ENCODE measurements around the gene ABCB8. TPM values are rescaled to one million over a fixed set of nuclear protein-coding genes. Genes with fewer than 3 reads are reported as not detected.

ABCB8 gene
- total RNA-seq, 2 experiments from 2014 or later: 48.4 to 49.5 TPM

DNA sequence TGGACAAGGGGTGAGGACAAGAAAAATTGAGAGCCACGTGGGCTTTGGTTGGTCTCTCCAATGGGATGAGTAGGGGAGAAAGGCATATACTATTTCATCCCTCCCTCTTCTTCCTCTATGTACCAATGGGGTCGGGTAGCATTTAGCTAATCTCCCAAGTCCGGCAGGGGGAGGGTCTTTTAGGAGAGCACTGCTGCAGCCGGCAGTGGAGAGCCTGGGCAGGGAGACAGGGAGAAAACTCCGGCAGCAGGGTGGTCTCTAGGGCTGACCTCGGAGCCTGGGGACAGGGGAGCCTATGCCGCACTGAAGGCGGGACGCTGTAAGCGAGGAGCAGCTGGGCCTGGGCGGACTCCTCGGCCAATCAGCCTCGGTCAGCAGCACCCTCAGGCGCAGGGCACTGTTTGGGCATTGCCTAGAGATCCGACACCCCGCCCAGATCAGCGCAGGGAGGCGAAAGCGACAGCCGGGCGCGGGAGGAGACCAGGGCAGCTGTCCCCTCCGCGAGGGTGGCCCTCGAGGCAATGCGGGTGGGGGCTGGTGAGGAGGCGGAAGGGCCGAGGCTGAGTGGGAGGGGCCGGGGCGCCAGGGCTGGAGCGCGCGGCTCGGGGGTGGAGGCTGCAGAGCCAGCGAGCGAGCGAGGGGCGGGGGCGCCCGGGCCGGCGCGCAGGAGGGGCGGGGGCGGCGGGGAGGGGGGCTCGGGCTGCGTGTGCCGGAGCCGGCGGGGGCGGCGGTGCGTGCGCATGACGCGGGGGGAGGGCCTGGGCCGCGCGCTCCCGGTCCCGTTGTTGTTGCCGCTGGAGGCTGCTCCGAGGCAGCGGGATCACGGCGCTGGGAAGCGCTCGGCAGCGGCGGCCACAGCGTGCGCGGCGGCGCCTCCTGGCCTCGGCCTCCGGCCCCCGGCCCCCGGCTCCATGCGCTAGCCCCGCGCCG lies 57.7 kb downstream of the ABCB8 start, which contains the start of gene AGAP3:
Gene AGAP3 (plus strand): TSS at position 785 of the 930 bp plus-strand sequence. CDS start 267 bp downstream, outside the sequence.
- H3K4me3 Mint-ChIP-seq: peak within 1 kb of the TSS; percentile 82
- H3K27ac Mint-ChIP-seq: peak within 1 kb of the TSS; percentile 60
- intact Hi-C loops (cut with micrococcal nuclease): no loop called here
- ChIA-PET CTCF (interaction anchor here (0.8 to 3.5 kb wide), 5 partner anchors 25 to 77 kb away, joined by 3 to 15 read pairs (median 9); no protein-coding TSS in a partner anchor), POLR2A (interaction anchor here (0.6 kb wide), 1 partner anchor 8 kb away, joined by 3 read pairs; no protein-coding TSS in a partner anchor)
- no peaks in the 10 kb centered on the region for H3K36me3 Mint-ChIP-seq
- peaks cover 38% of the 10 kb centered on the region for H3K4me1 Mint-ChIP-seq (ENCODE audit: low read depth)
- peak; percentile 59 for DNase-seq
- peaks cover 5% of the 10 kb centered on the region for H3K27me3 Mint-ChIP-seq
- H3K9me3 Mint-ChIP-seq: no peaks in the 10 kb centered on the region

- ChIA-PET POLR2A (interaction anchor here (0.6 kb wide), 1 partner anchor 9 kb away, joined by 3 read pairs; no protein-coding TSS in a partner anchor), CTCF (interaction anchor here (1.7 to 3.5 kb wide), 2 partner anchors 24 to 157 kb away, joined by 4 to 15 read pairs; no protein-coding TSS in a partner anchor)
- Mint-ChIP-seq H3K9me3 (no peaks in the 10 kb centered on the region), H3K27me3 (peaks cover 5% of the 10 kb centered on the region), H3K27ac (peak overlapping the region; percentile 60), H3K4me1 (ENCODE audit: low read depth) (peaks cover 42% of the 10 kb centered on the region), H3K36me3 (no peaks in the 10 kb centered on the region), H3K4me3 (peak overlapping the region; percentile 82)
- intact Hi-C loops (cut with micrococcal nuclease): no loop called here
- DNase-seq: peak; percentile 45
Observed at GRCh38 chr7:151086802-151087244, 58.6 kb downstream of the ABCB8 start.

GRCh38 chr7:151087245-151088018 lies 59.2 kb downstream of the ABCB8 start:
- peaks cover 5% of the 10 kb centered on the region for H3K27me3 Mint-ChIP-seq
- H3K4me1 Mint-ChIP-seq (ENCODE audit: low read depth): peaks cover 37% of the 10 kb centered on the region
- peak overlapping the region; percentile 82 for H3K4me3 Mint-ChIP-seq
- peak; percentile 53 for DNase-seq
- H3K36me3 Mint-ChIP-seq: no peaks in the 10 kb centered on the region
- intact Hi-C loops (cut with micrococcal nuclease): no loop called here
- H3K9me3 Mint-ChIP-seq: no peaks in the 10 kb centered on the region
- CTCF ChIA-PET: interaction anchor here (1.2 to 3.5 kb wide), 4 partner anchors 24 to 157 kb away, joined by 3 to 15 read pairs (median 6); no protein-coding TSS in a partner anchor
- POLR2A ChIA-PET: interaction anchor here (1.1 kb wide), 1 partner anchor 9 kb away, joined by 4 read pairs; no protein-coding TSS in a partner anchor
- no peak overlapping the region for H3K27ac Mint-ChIP-seq

DNA sequence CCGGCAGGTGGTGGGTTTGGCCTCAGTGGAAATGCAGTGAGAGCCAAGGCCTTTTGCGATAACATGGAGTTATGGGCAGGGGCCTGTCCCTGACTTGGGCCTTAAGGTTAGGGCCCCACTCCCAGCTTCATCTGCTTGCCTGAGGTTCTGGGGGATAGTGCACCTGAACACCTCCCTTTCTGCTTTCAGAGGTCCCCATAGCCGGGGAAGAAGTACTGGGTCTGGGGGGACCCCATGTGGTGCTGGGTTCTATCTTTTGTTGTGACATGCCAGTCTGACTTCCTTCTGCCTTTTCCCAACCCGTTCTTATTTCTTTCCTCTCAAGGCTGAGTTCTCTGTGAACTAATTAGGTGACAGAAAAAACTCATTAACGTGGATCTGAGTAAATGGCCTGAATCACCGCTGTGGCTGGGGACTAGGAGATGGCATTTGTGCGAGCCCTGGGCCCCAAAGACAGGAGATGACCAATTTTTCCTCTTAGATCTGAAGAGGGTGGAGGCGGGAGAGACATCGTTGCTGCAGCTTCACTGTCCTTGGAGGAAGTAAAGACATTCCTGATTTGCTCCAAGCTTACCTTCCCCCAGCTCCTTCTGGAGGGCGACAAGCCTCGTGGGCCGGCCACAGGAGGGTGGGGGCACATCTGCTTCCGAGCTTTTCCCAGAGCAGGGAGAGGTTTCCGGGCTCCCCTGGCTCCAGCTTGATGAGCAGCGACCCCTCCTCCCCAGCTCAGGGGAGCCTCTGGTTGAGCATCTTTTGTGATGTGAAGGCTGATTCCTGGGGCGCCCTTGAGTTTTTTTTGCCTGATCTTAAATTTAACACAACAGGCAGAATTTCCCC lies 60.0 kb downstream of the ABCB8 start:
- Mint-ChIP-seq H3K27me3 (peaks cover 5% of the 10 kb centered on the region), H3K36me3 (no peaks in the 10 kb centered on the region), H3K4me1 (ENCODE audit: low read depth) (peaks cover 33% of the 10 kb centered on the region), H3K9me3 (no peaks in the 10 kb centered on the region), H3K27ac (peak overlapping the region; percentile 13), H3K4me3 (peak overlapping the region; percentile 82)
- no peak for DNase-seq
- CTCF ChIA-PET: interaction anchor here (1.0 to 3.5 kb wide), 6 partner anchors 11 to 156 kb away, joined by 3 to 15 read pairs (median 4); no protein-coding TSS in a partner anchor
- intact Hi-C loops (cut with micrococcal nuclease): no loop called here
- POLR2A ChIA-PET: interaction anchor here (0.6 to 1.1 kb wide), 2 partner anchors 8 to 321 kb away, joined by 3 to 4 read pairs; no protein-coding TSS in a partner anchor

GRCh38 chr7:151088856-151089699 lies 60.8 kb downstream of the ABCB8 start:
- no peak overlapping the region for H3K27ac Mint-ChIP-seq
- ChIA-PET CTCF (interaction anchor here (1.0 to 3.5 kb wide), 6 partner anchors 12 to 127 kb away, joined by 3 to 15 read pairs (median 4); no protein-coding TSS in a partner anchor), POLR2A (interaction anchor here (0.6 to 1.2 kb wide), 2 partner anchors 8 to 320 kb away, joined by 3 to 5 read pairs; partner anchors contain the start of gene FASTK)
- no peak for DNase-seq
- intact Hi-C loops (cut with micrococcal nuclease): no loop called here
- H3K27me3 Mint-ChIP-seq: peaks cover 5% of the 10 kb centered on the region
- H3K4me3 Mint-ChIP-seq: peak overlapping the region; percentile 12
- H3K4me1 Mint-ChIP-seq (ENCODE audit: low read depth): peaks cover 33% of the 10 kb centered on the region
- no peaks in the 10 kb centered on the region for H3K36me3 Mint-ChIP-seq
- no peaks in the 10 kb centered on the region for H3K9me3 Mint-ChIP-seq

GRCh38 chr7:151089893-151090730 lies 61.9 kb downstream of the ABCB8 start:
- Mint-ChIP-seq H3K27ac (no peak overlapping the region), H3K36me3 (no peaks in the 10 kb centered on the region), H3K27me3 (peaks cover 2% of the 10 kb centered on the region), H3K9me3 (no peaks in the 10 kb centered on the region), H3K4me1 (ENCODE audit: low read depth) (peaks cover 28% of the 10 kb centered on the region), H3K4me3 (no peak overlapping the region)
- DNase-seq: no peak
- intact Hi-C loops (cut with micrococcal nuclease): no loop called here
- POLR2A ChIA-PET: interaction anchor here (1.2 kb wide), 1 partner anchor 9 kb away, joined by 5 read pairs; the partner anchor contains the start of gene FASTK
- CTCF ChIA-PET: interaction anchor here (1.0 to 1.8 kb wide), 5 partner anchors 13 to 81 kb away, joined by 3 to 9 read pairs (median 3); no protein-coding TSS in a partner anchor

DNA sequence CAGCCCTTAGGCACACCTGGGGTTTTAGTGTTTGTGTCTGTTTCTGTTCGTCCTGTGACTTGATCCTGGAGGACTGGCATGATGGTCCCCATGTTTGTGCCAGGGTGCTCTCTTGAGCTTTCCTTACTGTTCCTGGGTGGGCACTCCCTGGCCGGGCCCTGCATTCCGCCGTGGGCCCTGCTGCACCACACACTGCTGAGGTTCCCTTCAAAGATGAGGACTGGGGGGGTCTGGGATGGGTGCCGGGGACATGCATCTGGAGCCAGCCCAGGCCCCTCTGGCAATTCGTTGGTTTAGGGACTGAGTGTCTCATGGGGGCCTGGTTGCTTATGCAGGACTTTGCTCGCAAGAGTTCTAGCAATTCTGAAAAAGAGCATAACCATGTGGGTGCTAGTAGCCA lies 62.8 kb downstream of the ABCB8 start:
- ChIA-PET POLR2A (no interaction called here), CTCF (interaction anchor here (1.0 to 1.6 kb wide), 5 partner anchors 20 to 24 kb away, joined by 3 to 9 read pairs (median 3); no protein-coding TSS in a partner anchor)
- Mint-ChIP-seq H3K36me3 (no peaks in the 10 kb centered on the region), H3K4me3 (no peak overlapping the region), H3K27me3 (no peaks in the 10 kb centered on the region), H3K27ac (no peak overlapping the region), H3K4me1 (ENCODE audit: low read depth) (peaks cover 26% of the 10 kb centered on the region), H3K9me3 (no peaks in the 10 kb centered on the region)
- DNase-seq: no peak
- intact Hi-C loops (cut with micrococcal nuclease): loop anchor here (1.0 kb wide), 1 partner anchor 20 kb away; no protein-coding TSS in a partner anchor

DNA sequence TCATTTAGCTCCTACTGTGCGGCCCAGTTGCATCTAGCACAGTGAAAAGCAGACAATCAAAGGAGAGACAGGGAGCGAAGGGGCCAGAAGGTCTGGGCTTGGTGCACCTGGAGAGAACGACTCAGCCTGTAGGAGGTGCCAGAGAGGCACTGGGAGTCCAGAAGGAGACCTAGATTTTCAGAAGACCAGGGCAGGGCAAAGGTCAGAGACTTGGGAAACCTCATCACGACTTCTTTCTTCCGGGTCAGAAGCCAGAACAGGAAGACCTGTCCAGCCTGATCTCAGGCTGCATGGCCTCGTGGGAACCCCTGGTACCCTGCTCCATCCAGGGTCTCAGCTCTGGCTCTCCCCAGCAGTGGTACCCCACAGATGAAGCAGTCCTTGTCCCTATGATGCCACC lies 63.2 kb downstream of the ABCB8 start:
- Mint-ChIP-seq H3K9me3 (no peaks in the 10 kb centered on the region), H3K27me3 (no peaks in the 10 kb centered on the region), H3K4me1 (ENCODE audit: low read depth) (peaks cover 28% of the 10 kb centered on the region), H3K27ac (no peak overlapping the region), H3K36me3 (no peaks in the 10 kb centered on the region), H3K4me3 (no peak overlapping the region)
- CTCF ChIA-PET: interaction anchor here (1.0 to 1.6 kb wide), 4 partner anchors 19 to 24 kb away, joined by 3 to 5 read pairs (median 3); no protein-coding TSS in a partner anchor
- intact Hi-C loops (cut with micrococcal nuclease): loop anchor here (1.0 kb wide), 1 partner anchor 20 kb away; no protein-coding TSS in a partner anchor
- DNase-seq: peak; percentile 53
- POLR2A ChIA-PET: no interaction called here

DNA sequence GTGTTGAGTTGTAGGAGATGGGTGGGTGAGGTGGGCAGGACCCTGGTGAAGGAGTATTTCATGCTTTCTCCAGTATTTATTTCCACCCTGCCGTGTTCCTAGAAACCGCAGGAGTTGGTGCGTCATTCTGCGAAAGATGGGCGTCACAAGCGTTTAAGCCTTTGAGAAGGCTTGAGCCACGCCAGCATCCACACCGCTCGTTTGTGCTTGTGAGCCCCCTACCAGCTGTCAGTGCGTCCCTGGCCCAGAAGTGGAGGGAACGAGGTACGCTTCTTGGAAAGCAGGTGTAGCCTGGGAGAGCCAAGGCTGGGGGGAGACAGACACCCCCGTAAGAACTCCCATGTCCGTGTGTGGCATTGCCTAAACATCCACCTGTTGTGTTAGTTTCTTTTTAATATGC lies 63.7 kb downstream of the ABCB8 start:
- Mint-ChIP-seq H3K4me1 (ENCODE audit: low read depth) (peaks cover 28% of the 10 kb centered on the region), H3K9me3 (no peaks in the 10 kb centered on the region), H3K27ac (no peak overlapping the region), H3K36me3 (no peaks in the 10 kb centered on the region), H3K27me3 (no peaks in the 10 kb centered on the region), H3K4me3 (no peak overlapping the region)
- intact Hi-C loops (cut with micrococcal nuclease): loop anchor here (1.0 kb wide), 1 partner anchor 19 kb away; no protein-coding TSS in a partner anchor
- ChIA-PET CTCF (interaction anchor here (0.5 to 4.4 kb wide), 6 partner anchors 16 to 129 kb away, joined by 3 to 15 read pairs (median 5); no protein-coding TSS in a partner anchor), POLR2A (interaction anchor here (0.6 kb wide), 1 partner anchor 201 kb away, joined by 3 read pairs; no protein-coding TSS in a partner anchor)
- DNase-seq: no peak
